PC-9 (cell line): ENCODE data around the gene LOXL1. TPM values are rescaled to one million over a fixed set of nuclear protein-coding genes. Genes with fewer than 3 reads are reported as not detected.

ENCODE experiments used
- BruUV-seq: library from RNA; stranded (reverse); fragments of 400-500 nt; replicated peaks from 2 replicates; lab custom pipeline; 2021; lab: Mats Ljungman, UMichigan
- CTCF ChIA-PET: fragments of 300-600 bp; sonication (Branson Sonifier 250); formaldehyde crosslinking; loops from one replicate; lab custom pipeline; 2022; ENCODE audit warnings: antibody characterized with exemption; lab: Charles Lee
- POLR2A ChIA-PET: fragments of 300-600 bp; sonication (Branson Sonifier 250); formaldehyde crosslinking; loops from one replicate; lab custom pipeline; 2022; ENCODE audit warnings: antibody characterized with exemption; ENCODE audit not compliant: unreplicated experiment; lab: Charles Lee
- DNase-seq, 2 experiments: peaks; one replicate each; pipeline versions ENCODE4 v3.0.0 to v3.0.0-alpha.2; 2015 to 2022; ENCODE audit warnings: mixed read lengths in 1 of 2
- H2AFZ ChIP-seq: fragments of 200-600 bp; sonication (generic); 2 replicates; pipeline ENCODE4 v1.8.1; 2017; ENCODE audit warnings: antibody characterized with exemption
- H3F3A ChIP-seq: fragments of 200-600 bp; sonication (generic); 2 replicates; pipeline ENCODE4 v1.8.1; 2017; ENCODE audit warnings: antibody characterized with exemption, mild to moderate bottlenecking, low read depth; ENCODE audit not compliant: insufficient read depth
- H3K27ac ChIP-seq: fragments of 200-600 bp; sonication (generic); 2 replicates; pipeline ENCODE4 v1.6.1; 2016; ENCODE audit warnings: mixed run types
- H3K27me3 ChIP-seq: fragments of 200-600 bp; sonication (generic); 2 replicates; pipeline ENCODE4 v1.6.1; 2016; ENCODE audit warnings: low read depth, mixed run types; ENCODE audit not compliant: insufficient read depth
- H3K36me3 ChIP-seq: fragments of 200-600 bp; sonication (generic); 2 replicates; pipeline ENCODE4 v1.6.1; 2016; ENCODE audit warnings: low read depth, mixed run types
- H3K4me1 ChIP-seq: fragments of 200-600 bp; sonication (generic); replicated peaks from 2 replicates; pipeline ENCODE4 v1.6.1; 2016; ENCODE audit warnings: mixed run types; ENCODE audit not compliant: insufficient read depth
- H3K4me2 ChIP-seq: fragments of 200-600 bp; sonication (generic); 2 replicates; pipeline ENCODE4 v1.6.1; 2017; ENCODE audit warnings: mixed run types
- H3K4me3 ChIP-seq: fragments of 200-600 bp; sonication (generic); 2 replicates; pipeline ENCODE4 v1.6.1; 2016; ENCODE audit warnings: mixed run types
- H3K79me2 ChIP-seq: fragments of 200-600 bp; sonication (generic); 2 replicates; pipeline ENCODE4 v1.6.1; 2017; ENCODE audit warnings: low read depth, mixed run types
- H3K9me2 ChIP-seq: fragments of 200-600 bp; sonication (generic); 2 replicates; pipeline ENCODE4 v1.8.1; 2017; ENCODE audit warnings: mild to moderate bottlenecking; ENCODE audit not compliant: insufficient read depth
- H3K9me3 ChIP-seq: fragments of 200-600 bp; sonication (generic); 2 replicates; pipeline ENCODE4 v1.8.1; 2016; ENCODE audit warnings: low read depth; ENCODE audit not compliant: insufficient read depth
- H4K20me1 ChIP-seq: fragments of 200-600 bp; sonication (generic); 2 replicates; pipeline ENCODE4 v1.8.1; 2017; ENCODE audit not compliant: insufficient read depth
- EZH2 ChIP-seq: fragments of 200-600 bp; sonication (generic); IDR thresholded peaks from 2 replicates; pipeline ENCODE4 v1.8.0; 2017; ENCODE audit warnings: antibody characterized with exemption, low read depth
- intact Hi-C: fragments of 100-400 bp; cut with micrococcal nuclease; formaldehyde crosslinking; loops from one replicate; pipeline ENCODE4 v1.10.0; 2022; ENCODE audit not compliant: unreplicated experiment
- total RNA-seq: library from RNA; stranded (reverse); gene quantifications from 2 replicates; pipeline ENCODE4 v1.2.3, GENCODE V29; 2021
- TF ChIP-seq, protein P1 (sequence below): fragments of 200-600 bp; sonication (generic); conservative IDR thresholded peaks from 2 replicates; pipeline ENCODE4 v1.6.1; 2017; ENCODE audit warnings: mixed run types, antibody characterized with exemption, mild to moderate bottlenecking, moderate library complexity

LOXL1 gene
- total RNA-seq, 1 experiment from 2014 or later = 50.7 TPM

DNA sequence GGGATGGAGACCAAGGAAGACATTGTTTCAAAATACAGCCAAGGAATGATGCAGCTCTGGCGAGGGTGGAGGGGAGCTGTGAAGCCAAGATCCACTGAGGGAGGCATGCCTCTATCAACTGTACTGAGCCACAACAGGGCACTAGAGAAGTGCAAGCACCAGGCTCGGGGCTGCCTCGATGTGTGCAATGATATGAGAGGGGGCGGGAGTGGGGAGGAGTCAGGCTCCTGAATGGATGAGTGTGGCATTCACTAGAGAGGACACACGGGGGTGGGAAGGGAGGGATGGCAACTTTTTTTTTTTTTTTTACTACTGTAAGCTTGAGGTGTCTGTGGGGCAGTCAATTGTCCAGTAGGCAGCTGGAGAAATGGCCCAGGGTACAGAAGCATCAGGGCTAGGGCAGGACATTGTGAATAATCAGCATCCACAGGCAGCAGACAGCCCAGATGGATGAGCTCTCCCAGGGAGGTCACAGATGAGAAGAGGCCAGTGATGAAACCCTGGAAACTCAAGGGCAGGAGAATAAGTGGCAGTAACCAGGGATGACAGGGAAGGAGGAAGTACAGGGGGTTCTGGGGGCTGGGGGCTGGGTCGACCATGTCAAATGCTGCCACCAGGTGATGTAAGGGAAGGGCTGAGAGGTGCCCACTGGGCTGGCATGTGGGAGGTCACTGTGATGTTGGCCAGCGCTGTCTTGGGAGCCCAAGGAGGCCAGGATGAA is 60.0 kb downstream of the LOXL1 start:
- POLR2A ChIA-PET = interaction anchor here (0.6 kb wide), 1 partner anchor 230 kb away, joined by 8 read pairs; no protein-coding TSS in a partner anchor
- peaks cover 66% of the 10 kb centered on the region for H3K4me1 ChIP-seq

DNA sequence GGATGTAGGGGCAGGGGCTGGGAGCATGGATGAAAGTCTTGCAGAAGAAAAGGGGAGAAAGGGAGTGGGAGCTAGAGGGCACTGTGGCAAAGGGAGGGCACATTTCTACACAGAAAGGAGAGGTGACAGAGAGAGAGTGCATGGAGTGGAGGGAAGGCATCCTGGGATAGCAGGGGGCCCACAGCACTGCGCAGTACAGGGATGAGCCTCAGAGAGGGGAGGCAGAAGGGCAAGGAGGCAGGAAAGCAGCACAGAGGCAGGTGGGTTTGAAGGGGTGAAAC is 60.5 kb downstream of the LOXL1 start:
- no peaks in the 10 kb centered on the region; the same call in 1 of the 2 replicates for H3K9me2 ChIP-seq
- no peaks in the 10 kb centered on the region; the same call in 1 of the 2 replicates for H3K79me2 ChIP-seq
- ChIA-PET POLR2A (interaction anchor here (0.6 kb wide), 1 partner anchor 229 kb away, joined by 8 read pairs; no protein-coding TSS in a partner anchor), CTCF (no interaction called here)
- no peaks in the 10 kb centered on the region for H3K9me3 ChIP-seq
- H3K27ac ChIP-seq = peak overlapping the region; percentile 79; the same call in 1 of the 2 replicates
- H3K27me3 ChIP-seq = no peaks in the 10 kb centered on the region
- H3F3A ChIP-seq = peaks cover 28% of the 10 kb centered on the region
- no peak overlapping the region for H3K4me3 ChIP-seq
- H3K4me1 ChIP-seq = peaks cover 65% of the 10 kb centered on the region
- DNase-seq = no peak
- no TSS peak for BruUV-seq
- no peak overlapping the region for H2AFZ ChIP-seq
- H3K36me3 ChIP-seq = no peaks in the 10 kb centered on the region
- H3K4me2 ChIP-seq = no peak overlapping the region
- H4K20me1 ChIP-seq = no peaks in the 10 kb centered on the region
- intact Hi-C loops = loop anchor here (10.0 kb wide), 1 partner anchor 218 kb away; the partner anchor contains the start of gene STRA6
- TF ChIP-seq, protein P1, sequence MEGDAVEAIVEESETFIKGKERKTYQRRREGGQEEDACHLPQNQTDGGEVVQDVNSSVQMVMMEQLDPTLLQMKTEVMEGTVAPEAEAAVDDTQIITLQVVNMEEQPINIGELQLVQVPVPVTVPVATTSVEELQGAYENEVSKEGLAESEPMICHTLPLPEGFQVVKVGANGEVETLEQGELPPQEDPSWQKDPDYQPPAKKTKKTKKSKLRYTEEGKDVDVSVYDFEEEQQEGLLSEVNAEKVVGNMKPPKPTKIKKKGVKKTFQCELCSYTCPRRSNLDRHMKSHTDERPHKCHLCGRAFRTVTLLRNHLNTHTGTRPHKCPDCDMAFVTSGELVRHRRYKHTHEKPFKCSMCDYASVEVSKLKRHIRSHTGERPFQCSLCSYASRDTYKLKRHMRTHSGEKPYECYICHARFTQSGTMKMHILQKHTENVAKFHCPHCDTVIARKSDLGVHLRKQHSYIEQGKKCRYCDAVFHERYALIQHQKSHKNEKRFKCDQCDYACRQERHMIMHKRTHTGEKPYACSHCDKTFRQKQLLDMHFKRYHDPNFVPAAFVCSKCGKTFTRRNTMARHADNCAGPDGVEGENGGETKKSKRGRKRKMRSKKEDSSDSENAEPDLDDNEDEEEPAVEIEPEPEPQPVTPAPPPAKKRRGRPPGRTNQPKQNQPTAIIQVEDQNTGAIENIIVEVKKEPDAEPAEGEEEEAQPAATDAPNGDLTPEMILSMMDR = no peak
- no peak for TF ChIP-seq EZH2

More for the DNA sequence above, 60.0 kb downstream of the LOXL1 start:
- no peaks in the 10 kb centered on the region for H3K27me3 ChIP-seq
- no TSS peak for BruUV-seq
- no peak overlapping the region for H3K27ac ChIP-seq
- CTCF ChIA-PET = no interaction called here
- no peak for DNase-seq
- H3K4me2 ChIP-seq = no peak overlapping the region
- no peaks in the 10 kb centered on the region for H3K9me3 ChIP-seq
- H3K9me2 ChIP-seq = no peaks in the 10 kb centered on the region; the same call in 1 of the 2 replicates
- H3K36me3 ChIP-seq = no peaks in the 10 kb centered on the region
- intact Hi-C loops = loop anchor here (10.0 kb wide), 1 partner anchor 219 kb away; the partner anchor contains the start of gene STRA6
- H3K4me3 ChIP-seq = no peak overlapping the region
- H3F3A ChIP-seq = peaks cover 28% of the 10 kb centered on the region
- TF ChIP-seq, protein P1 = no peak
- no peak for TF ChIP-seq EZH2
- no peak overlapping the region for H2AFZ ChIP-seq
- no peaks in the 10 kb centered on the region for H4K20me1 ChIP-seq
- no peaks in the 10 kb centered on the region; the same call in 1 of the 2 replicates for H3K79me2 ChIP-seq

DNA sequence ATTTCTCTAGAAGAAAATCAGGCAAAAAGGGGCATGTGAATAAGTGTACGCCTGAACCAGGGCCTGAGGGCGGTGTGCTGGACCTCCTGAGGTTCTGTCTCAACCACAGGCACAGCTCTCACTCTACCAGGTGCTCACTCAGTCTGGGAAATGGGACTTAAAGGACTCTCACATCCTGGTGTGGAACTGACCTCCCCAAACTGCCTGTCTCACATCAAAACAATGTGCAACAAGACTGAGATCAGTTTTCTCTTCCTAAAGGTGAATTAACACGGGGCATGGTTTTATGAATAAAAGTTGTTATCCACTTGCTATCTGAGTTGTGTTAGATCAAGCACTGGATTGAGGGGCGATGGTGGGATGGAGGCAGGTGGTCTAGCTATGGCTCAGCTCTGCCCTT is 61.0 kb downstream of the LOXL1 start:
- CTCF ChIA-PET = no interaction called here
- Histone ChIP-seq H3K27ac (peak overlapping the region; percentile 79), H3K4me1 (peaks cover 59% of the 10 kb centered on the region)

More for the DNA sequence above, 61.0 kb downstream of the LOXL1 start:
- no peaks in the 10 kb centered on the region for H3K9me3 ChIP-seq
- no peaks in the 10 kb centered on the region; the same call in 1 of the 2 replicates for H3K79me2 ChIP-seq
- peaks cover 28% of the 10 kb centered on the region for H3F3A ChIP-seq
- no peaks in the 10 kb centered on the region for H3K36me3 ChIP-seq
- TF ChIP-seq, protein P1 = no peak
- TF ChIP-seq EZH2 = no peak
- BruUV-seq = no TSS peak
- intact Hi-C loops = loop anchor here (10.0 kb wide), 1 partner anchor 218 kb away; the partner anchor contains the start of gene STRA6
- no peaks in the 10 kb centered on the region for H4K20me1 ChIP-seq
- H3K4me3 ChIP-seq = no peak overlapping the region
- no peaks in the 10 kb centered on the region; the same call in 1 of the 2 replicates for H3K9me2 ChIP-seq
- H2AFZ ChIP-seq = no peak overlapping the region
- POLR2A ChIA-PET = no interaction called here
- peak overlapping the region; percentile 59 for H3K4me2 ChIP-seq
- DNase-seq = no peak
- H3K27me3 ChIP-seq = no peaks in the 10 kb centered on the region
